HepG2 (cell line): ENCODE data around the gene MISP3. TPM values are rescaled to one million over a fixed set of nuclear protein-coding genes. Genes with fewer than 3 reads are reported as not detected.

Source experiments
- ASH2L ChIP-seq: fragments of 300-600, 200-600 bp; sonication (generic); IDR thresholded peaks from 2 replicates; pipeline ENCODE4 v1.7.0; 2017; ENCODE audit warnings: low read depth, mild to moderate bottlenecking, moderate library complexity, mixed read lengths, low read length; ENCODE audit not compliant: insufficient read length
- CBFB ChIP-seq: sonication (generic); formaldehyde crosslinking; IDR thresholded peaks from 2 replicates; pipeline ENCODE4 v1.4.0; 2020; ENCODE audit warnings: missing genetic modification reagents
- CHD2 ChIP-seq: IDR thresholded peaks from 2 replicates; pipeline ENCODE4 v1.6.1; 2011; ENCODE audit warnings: low read depth, low read length, improper control_type of control experiment
- CHD4 ChIP-seq: fragments of 200-600 bp; sonication (generic); IDR thresholded peaks from 2 replicates; pipeline ENCODE4 v1.7.0; 2017; ENCODE audit warnings: mild to moderate bottlenecking, low read length, borderline replicate concordance
- CREM ChIP-seq, 2 experiments: sonication (generic) in 1 of 2; formaldehyde crosslinking in 1 of 2; IDR thresholded peaks; 2 replicates each; pipeline versions ENCODE4 v1.4.0 to v1.6.1; 2016 to 2020; ENCODE audit warnings: antibody characterized with exemption in 1 of 2, mild to moderate bottlenecking in 1 of 2, missing genetic modification reagents in 1 of 2
- FOXC1 ChIP-seq: sonication (generic); formaldehyde crosslinking; IDR thresholded peaks from 2 replicates; pipeline ENCODE4 v1.8.0; 2022; ENCODE audit warnings: mild to moderate bottlenecking, missing genetic modification reagents, borderline replicate concordance
- KDM2A ChIP-seq: sonication (generic); formaldehyde crosslinking; IDR thresholded peaks from 2 replicates; pipeline ENCODE4 v1.4.0; 2020; ENCODE audit warnings: low read depth, missing genetic modification reagents, borderline replicate concordance
- MTF2 ChIP-seq: sonication (generic); formaldehyde crosslinking; IDR thresholded peaks from 2 replicates; pipeline ENCODE4 v1.5.0; 2020; ENCODE audit warnings: missing genetic modification reagents, borderline replicate concordance
- PHF8 ChIP-seq: sonication (generic); formaldehyde crosslinking; IDR thresholded peaks from 2 replicates; pipeline ENCODE4 v1.5.0; 2020; ENCODE audit warnings: missing genetic modification reagents
- SP4 ChIP-seq: sonication (generic); formaldehyde crosslinking; IDR thresholded peaks from 2 replicates; pipeline ENCODE4 v1.8.1; 2023; ENCODE audit warnings: mild to moderate bottlenecking, missing genetic modification reagents
- ZBTB38 ChIP-seq: sonication (generic); formaldehyde crosslinking; IDR thresholded peaks from 2 replicates; pipeline ENCODE4 v1.5.1; 2020; ENCODE audit warnings: mild to moderate bottlenecking, missing genetic modification reagents
- ZFP36L2 ChIP-seq: sonication (generic); formaldehyde crosslinking; IDR thresholded peaks from 2 replicates; pipeline ENCODE4 v1.4.0; 2020; ENCODE audit warnings: missing genetic modification reagents
- ZKSCAN1 ChIP-seq: fragments of 150-350 bp; IDR thresholded peaks from 2 replicates; pipeline ENCODE4 v1.6.1; 2014; ENCODE audit warnings: low read length
- ZNF570 ChIP-seq: sonication (generic); formaldehyde crosslinking; IDR thresholded peaks from 2 replicates; pipeline ENCODE4 v1.4.0; 2020; ENCODE audit warnings: mild to moderate bottlenecking, missing genetic modification reagents, borderline replicate concordance
- ZNF7 ChIP-seq: IDR thresholded peaks from 2 replicates; pipeline ENCODE4 v1.6.1; 2016; ENCODE audit warnings: missing biosample characterization, missing genetic modification reagents
- ZNF790 ChIP-seq: sonication (generic); formaldehyde crosslinking; IDR thresholded peaks from 2 replicates; pipeline ENCODE4 v1.8.0; 2022; ENCODE audit warnings: missing genetic modification reagents, mild to moderate bottlenecking, borderline replicate concordance
- ZSCAN20 ChIP-seq: sonication (generic); formaldehyde crosslinking; IDR thresholded peaks from 2 replicates; pipeline ENCODE4 v1.4.0; 2020; ENCODE audit warnings: missing genetic modification reagents, mild to moderate bottlenecking, borderline replicate concordance
- polyA plus RNA-seq, 8 experiments: library from polyadenylated mRNA; depleted of rRNA in 3 of 8; stranded (reverse) in 7 of 8; unstranded in 1 of 8; fragments of >200 nt; fragmentation: Illumina TruSeq in 4 of 8; extraction: Trizol in 4 of 8; gene quantifications; 2 replicates each; pipeline versions ENCODE4 v1.2.1 to v1.2.3, GENCODE V29; 2011 to 2016; ENCODE audit warnings: low read depth in 4 of 8, missing spikeins in 1 of 8, mixed read lengths in 1 of 8; ENCODE audit not compliant: insufficient read depth in 1 of 8
- total RNA-seq, 5 experiments: library from RNA; depleted of rRNA; stranded (reverse); fragments of >200 nt; fragmentation: Illumina TruSeq; extraction: Trizol; gene quantifications; 2 replicates each; pipeline ENCODE4 v1.2.3, GENCODE V29; 2016; ENCODE audit warnings: low read depth in 1 of 5
- TF ChIP-seq, protein P1 (sequence below): sonication (generic); formaldehyde crosslinking; IDR thresholded peaks from one replicate; pipeline ENCODE4 v1.5.1; 2020; ENCODE audit warnings: mild to moderate bottlenecking, missing genetic modification reagents; ENCODE audit errors: not compliant biosample characterization
- TF ChIP-seq, protein P2 (sequence below): sonication (generic); formaldehyde crosslinking; IDR thresholded peaks from 2 replicates; pipeline ENCODE4 v1.4.0; 2020; ENCODE audit warnings: missing genetic modification reagents
- TF ChIP-seq, protein P3 (sequence below): IDR thresholded peaks from 2 replicates; pipeline ENCODE4 v1.6.1; 2016; ENCODE audit warnings: low read depth, control low read depth

The MISP3 gene
- total and polyA plus RNA-seq, 2 of the 13 experiments (the other 11 are each of a cell fraction or from before 2014, with no cell fraction given): 2.5 to 5.4 TPM

DNA sequence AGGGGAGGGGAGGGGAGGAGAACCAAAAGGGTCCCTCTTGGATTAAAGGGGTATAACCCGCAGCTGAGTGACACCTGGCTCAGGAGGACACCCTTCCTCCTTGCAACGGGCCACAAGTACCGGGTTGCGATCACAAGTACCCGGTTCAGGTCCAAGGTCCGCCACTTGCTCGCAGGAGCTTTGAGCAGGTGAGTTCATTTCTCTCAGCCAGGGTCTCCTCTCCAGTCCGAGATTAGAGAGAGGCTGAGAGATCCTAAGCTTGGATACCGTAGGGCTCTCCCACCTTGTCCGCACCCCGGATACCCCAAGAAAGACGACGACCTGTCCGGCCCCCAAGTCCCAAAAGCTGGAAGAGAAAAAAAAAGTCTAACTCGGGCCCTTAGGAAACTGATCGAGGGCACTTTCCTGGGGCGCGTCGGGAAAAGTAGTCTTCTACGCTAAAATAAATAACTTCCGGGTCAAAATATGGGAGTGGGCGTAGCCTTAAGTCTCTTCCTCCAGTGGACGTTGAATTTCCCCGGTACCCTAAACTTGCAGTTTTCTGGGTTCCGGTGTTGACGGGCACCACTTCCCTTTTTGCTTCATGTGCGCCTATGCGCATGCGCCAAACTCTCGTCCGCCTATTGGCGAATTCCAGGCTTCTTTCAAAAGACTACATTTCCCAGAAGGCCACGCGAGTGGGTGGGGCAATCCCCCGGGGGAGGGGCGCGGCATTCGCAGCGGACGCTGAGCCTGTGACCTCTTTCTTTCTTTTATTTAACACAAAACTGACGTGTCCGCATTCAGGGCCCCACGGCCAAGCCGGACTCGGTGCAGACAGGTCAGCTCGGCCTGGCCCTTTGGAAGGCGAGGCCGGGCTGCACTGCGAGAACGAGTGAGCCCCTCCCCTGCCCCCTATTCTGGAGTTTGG is 8.6 kb downstream of the MISP3 start (continued):
- TF ChIP-seq, protein P1, sequence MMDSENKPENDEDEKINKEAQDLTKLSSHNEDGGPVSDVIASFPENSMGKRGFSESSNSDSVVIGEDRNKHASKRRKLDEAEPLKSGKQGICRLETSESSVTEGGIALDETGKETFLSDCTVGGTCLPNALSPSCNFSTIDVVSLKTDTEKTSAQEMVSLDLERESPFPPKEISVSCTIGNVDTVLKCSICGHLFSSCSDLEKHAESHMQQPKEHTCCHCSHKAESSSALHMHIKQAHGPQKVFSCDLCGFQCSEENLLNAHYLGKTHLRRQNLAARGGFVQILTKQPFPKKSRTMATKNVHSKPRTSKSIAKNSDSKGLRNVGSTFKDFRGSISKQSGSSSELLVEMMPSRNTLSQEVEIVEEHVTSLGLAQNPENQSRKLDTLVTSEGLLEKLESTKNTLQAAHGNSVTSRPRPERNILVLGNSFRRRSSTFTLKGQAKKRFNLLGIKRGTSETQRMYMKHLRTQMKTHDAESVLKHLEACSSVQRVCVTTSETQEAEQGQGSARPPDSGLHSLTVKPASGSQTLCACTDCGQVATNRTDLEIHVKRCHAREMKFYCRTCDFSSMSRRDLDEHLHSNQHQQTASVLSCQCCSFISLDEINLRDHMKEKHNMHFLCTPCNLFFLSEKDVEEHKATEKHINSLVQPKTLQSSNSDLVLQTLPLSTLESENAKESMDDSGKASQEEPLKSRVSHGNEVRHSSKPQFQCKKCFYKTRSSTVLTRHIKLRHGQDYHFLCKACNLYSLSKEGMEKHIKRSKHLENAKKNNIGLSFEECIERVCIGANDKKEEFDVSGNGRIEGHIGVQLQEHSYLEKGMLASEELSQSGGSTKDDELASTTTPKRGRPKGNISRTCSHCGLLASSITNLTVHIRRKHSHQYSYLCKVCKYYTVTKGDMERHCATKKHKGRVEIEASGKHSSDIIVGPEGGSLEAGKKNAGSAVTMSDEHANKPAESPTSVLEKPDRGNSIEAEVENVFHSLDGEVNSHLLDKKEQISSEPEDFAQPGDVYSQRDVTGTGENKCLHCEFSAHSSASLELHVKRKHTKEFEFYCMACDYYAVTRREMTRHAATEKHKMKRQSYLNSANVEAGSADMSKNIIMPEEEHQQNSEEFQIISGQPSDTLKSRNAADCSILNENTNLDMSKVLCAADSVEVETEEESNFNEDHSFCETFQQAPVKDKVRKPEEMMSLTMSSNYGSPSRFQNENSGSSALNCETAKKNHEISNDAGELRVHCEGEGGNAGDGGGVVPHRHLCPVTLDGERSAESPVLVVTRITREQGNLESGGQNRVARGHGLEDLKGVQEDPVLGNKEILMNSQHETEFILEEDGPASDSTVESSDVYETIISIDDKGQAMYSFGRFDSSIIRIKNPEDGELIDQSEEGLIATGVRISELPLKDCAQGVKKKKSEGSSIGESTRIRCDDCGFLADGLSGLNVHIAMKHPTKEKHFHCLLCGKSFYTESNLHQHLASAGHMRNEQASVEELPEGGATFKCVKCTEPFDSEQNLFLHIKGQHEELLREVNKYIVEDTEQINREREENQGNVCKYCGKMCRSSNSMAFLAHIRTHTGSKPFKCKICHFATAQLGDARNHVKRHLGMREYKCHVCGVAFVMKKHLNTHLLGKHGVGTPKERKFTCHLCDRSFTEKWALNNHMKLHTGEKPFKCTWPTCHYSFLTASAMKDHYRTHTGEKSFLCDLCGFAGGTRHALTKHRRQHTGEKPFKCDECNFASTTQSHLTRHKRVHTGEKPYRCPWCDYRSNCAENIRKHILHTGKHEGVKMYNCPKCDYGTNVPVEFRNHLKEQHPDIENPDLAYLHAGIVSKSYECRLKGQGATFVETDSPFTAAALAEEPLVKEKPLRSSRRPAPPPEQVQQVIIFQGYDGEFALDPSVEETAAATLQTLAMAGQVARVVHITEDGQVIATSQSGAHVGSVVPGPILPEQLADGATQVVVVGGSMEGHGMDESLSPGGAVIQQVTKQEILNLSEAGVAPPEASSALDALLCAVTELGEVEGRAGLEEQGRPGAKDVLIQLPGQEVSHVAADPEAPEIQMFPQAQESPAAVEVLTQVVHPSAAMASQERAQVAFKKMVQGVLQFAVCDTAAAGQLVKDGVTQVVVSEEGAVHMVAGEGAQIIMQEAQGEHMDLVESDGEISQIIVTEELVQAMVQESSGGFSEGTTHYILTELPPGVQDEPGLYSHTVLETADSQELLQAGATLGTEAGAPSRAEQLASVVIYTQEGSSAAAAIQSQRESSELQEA (CRISPR knock-in tag): no peak
- TF ChIP-seq SP4 (CRISPR knock-in tag) (peak; percentile 80), FOXC1 (CRISPR knock-in tag) (no peak; the same call in 1 of the 2 replicates), ZFP36L2 (no peak), PHF8 (peak; percentile 82), ZNF7 (CRISPR knock-in tag) (no peak), ZSCAN20 (CRISPR knock-in tag) (peak; percentile 22; the same call in 1 of the 2 replicates), ZNF790 (CRISPR knock-in tag) (no peak), MTF2 (CRISPR knock-in tag) (no peak), ZNF570 (CRISPR knock-in tag) (no peak), CREM (IDR thresholded peaks at IDR 0.05) (peak; percentile 99), CREM (CRISPR knock-in tag; IDR thresholded peaks at IDR 0.05) (no peak), KDM2A (CRISPR knock-in tag) (peak; percentile 97), ZBTB38 (CRISPR knock-in tag) (no peak), CBFB (no peak), ZKSCAN1 (no peak), CHD4 (no peak), ASH2L (peak; percentile 77), CHD2 (peak; percentile 9; the same call in 1 of the 2 replicates)
- TF ChIP-seq, protein P2, sequence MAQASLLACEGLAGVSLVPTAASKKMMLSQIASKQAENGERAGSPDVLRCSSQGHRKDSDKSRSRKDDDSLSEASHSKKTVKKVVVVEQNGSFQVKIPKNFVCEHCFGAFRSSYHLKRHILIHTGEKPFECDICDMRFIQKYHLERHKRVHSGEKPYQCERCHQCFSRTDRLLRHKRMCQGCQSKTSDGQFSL (CRISPR knock-in tag): no peak
- TF ChIP-seq, protein P3, sequence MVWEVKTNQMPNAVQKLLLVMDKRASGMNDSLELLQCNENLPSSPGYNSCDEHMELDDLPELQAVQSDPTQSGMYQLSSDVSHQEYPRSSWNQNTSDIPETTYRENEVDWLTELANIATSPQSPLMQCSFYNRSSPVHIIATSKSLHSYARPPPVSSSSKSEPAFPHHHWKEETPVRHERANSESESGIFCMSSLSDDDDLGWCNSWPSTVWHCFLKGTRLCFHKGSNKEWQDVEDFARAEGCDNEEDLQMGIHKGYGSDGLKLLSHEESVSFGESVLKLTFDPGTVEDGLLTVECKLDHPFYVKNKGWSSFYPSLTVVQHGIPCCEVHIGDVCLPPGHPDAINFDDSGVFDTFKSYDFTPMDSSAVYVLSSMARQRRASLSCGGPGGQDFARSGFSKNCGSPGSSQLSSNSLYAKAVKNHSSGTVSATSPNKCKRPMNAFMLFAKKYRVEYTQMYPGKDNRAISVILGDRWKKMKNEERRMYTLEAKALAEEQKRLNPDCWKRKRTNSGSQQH (CRISPR knock-in tag): no peak
